H1 (cell line): ENCODE measurements around the gene SLC9C1. TPM values are rescaled to one million over a fixed set of nuclear protein-coding genes. Genes with fewer than 3 reads are reported as not detected.

ENCODE experiments used
- CTCF ChIA-PET: fragments of 300-600 bp; sonication (Branson Sonifier 250); formaldehyde crosslinking; loops from one replicate; lab custom pipeline; 2021; ENCODE audit not compliant: partially characterized antibody; lab: Charles Lee
- POLR2A ChIA-PET: fragments of 300-600 bp; sonication (Branson Sonifier 250); formaldehyde crosslinking; loops from one replicate; lab custom pipeline; 2021; ENCODE audit warnings: inconsistent platforms; ENCODE audit not compliant: partially characterized antibody; lab: Charles Lee
- DNase-seq, 2 experiments: peaks; one replicate each; pipeline versions ENCODE4 v3.0.0 to v3.0.0-alpha.2; 2010 to 2022; ENCODE audit warnings: low spot score in 2 of 2, low read depth in 1 of 2, mixed read lengths in 1 of 2
- FAIRE-seq: peaks from 2 replicates; lab custom pipeline; 2011; peaks lifted over from hg19 to GRCh38; lab: Jason Lieb, UNC
- H2AFZ ChIP-seq: 2 replicates; pipeline ENCODE4 v1.8.1; 2012; ENCODE audit warnings: low read length, inconsistent platforms
- H2AK5ac ChIP-seq: 2 replicates; pipeline ENCODE4 v1.6.1; 2013; ENCODE audit warnings: low read depth, low read length
- H2BK120ac ChIP-seq: replicated peaks from 2 replicates; pipeline ENCODE3; 2013; ENCODE audit warnings: low read depth, low read length, inconsistent platforms
- H2BK12ac ChIP-seq: 2 replicates; pipeline ENCODE4 v1.6.1; 2013; ENCODE audit warnings: low read depth, low read length
- H2BK15ac ChIP-seq: 2 replicates; pipeline ENCODE4 v1.6.1; 2013; ENCODE audit warnings: low read length
- H2BK20ac ChIP-seq: 2 replicates; pipeline ENCODE4 v1.6.1; 2013; ENCODE audit warnings: low read length
- H2BK5ac ChIP-seq: 2 replicates; pipeline ENCODE4 v1.6.1; 2013; ENCODE audit warnings: low read depth, low read length
- H3K14ac ChIP-seq: 2 replicates; pipeline ENCODE4 v1.6.1; 2013; ENCODE audit warnings: inconsistent platforms; ENCODE audit not compliant: insufficient read length
- H3K18ac ChIP-seq: 2 replicates; pipeline ENCODE4 v1.6.1; 2013; ENCODE audit warnings: low read length; ENCODE audit errors: extremely low read depth
- H3K23ac ChIP-seq: 2 replicates; pipeline ENCODE4 v1.6.1; 2013; ENCODE audit warnings: inconsistent platforms; ENCODE audit not compliant: insufficient read length
- H3K23me2 ChIP-seq: 2 replicates; pipeline ENCODE4 v1.6.1; 2013; ENCODE audit warnings: low read depth, low read length
- H3K27ac ChIP-seq: 2 replicates; pipeline ENCODE4 v1.6.1; 2011; ENCODE audit warnings: low read depth, low read length, inconsistent platforms
- H3K27me3 ChIP-seq, 4 experiments: replicated peaks in 1 of 4; 1 replicate in 1 of 4; 2 replicates in 3 of 4; pipeline versions ENCODE4 v1.6.1 to v1.8.1; 2011 to 2013; ENCODE audit warnings: low read length in 3 of 4, mild to moderate bottlenecking in 3 of 4, inconsistent platforms in 2 of 4, mixed read lengths in 2 of 4, moderate library complexity in 1 of 4; ENCODE audit not compliant: control insufficient read depth in 3 of 4, insufficient read depth in 3 of 4; ENCODE audit errors: extremely low read depth in 1 of 4
- H3K36me3 ChIP-seq, 4 experiments: 2 replicates each; pipeline versions ENCODE4 v1.6.1 to v1.8.1; 2011 to 2013; ENCODE audit warnings: mild to moderate bottlenecking in 4 of 4, low read length in 3 of 4, moderate library complexity in 2 of 4, control low read depth in 1 of 4, inconsistent platforms in 1 of 4; ENCODE audit not compliant: insufficient read depth in 4 of 4, control insufficient read depth in 2 of 4
- H3K4ac ChIP-seq: replicated peaks from 2 replicates; pipeline ENCODE3; 2013; ENCODE audit warnings: low read length, low read depth, mixed read lengths, inconsistent platforms; ENCODE audit not compliant: insufficient read length
- H3K4me1 ChIP-seq, 4 experiments: replicated peaks in 1 of 4; 1 replicate in 1 of 4; 2 replicates in 3 of 4; pipeline versions ENCODE4 v1.6.1 to v1.8.1; 2011 to 2013; ENCODE audit warnings: low read length in 3 of 4, inconsistent platforms in 2 of 4, mixed read lengths in 1 of 4; ENCODE audit not compliant: insufficient read depth in 4 of 4, control insufficient read depth in 3 of 4
- H3K4me2 ChIP-seq, 2 experiments: 2 replicates each; pipeline versions ENCODE4 v1.6.1 to v1.8.1; 2011 to 2013; ENCODE audit warnings: low read depth in 2 of 2, low read length in 2 of 2, control low read depth in 1 of 2, inconsistent platforms in 1 of 2, mild to moderate bottlenecking in 1 of 2; ENCODE audit not compliant: insufficient read depth in 1 of 2
- H3K4me3 ChIP-seq, 4 experiments: fragments of 200-600, 300-600 bp in 1 of 4; sonication (generic), shearing (Covaris generic), sonication (Bioruptor Twin) in 1 of 4; 2 replicates each; pipeline versions ENCODE4 v1.5.1 to v1.8.1; 2011 to 2016; ENCODE audit warnings: low read length in 4 of 4, low read depth in 3 of 4, control low read depth in 2 of 4, inconsistent platforms in 2 of 4, mild to moderate bottlenecking in 2 of 4, mixed read lengths in 1 of 4, moderate library complexity in 1 of 4; ENCODE audit not compliant: insufficient read depth in 2 of 4; ENCODE audit errors: extremely low read depth in 1 of 4
- H3K56ac ChIP-seq: replicated peaks from 2 replicates; pipeline ENCODE3; 2013; ENCODE audit warnings: low read depth, mild to moderate bottlenecking, mixed read lengths, low read length, inconsistent platforms; ENCODE audit not compliant: insufficient read length
- H3K79me1 ChIP-seq: 2 replicates; pipeline ENCODE4 v1.6.1; 2013; ENCODE audit warnings: low read depth, low read length, control low read depth
- H3K79me2 ChIP-seq, 2 experiments: 2 replicates each; pipeline versions ENCODE4 v1.6.1 to v1.8.1; 2012 to 2013; ENCODE audit warnings: low read length in 2 of 2, mild to moderate bottlenecking in 2 of 2, inconsistent platforms in 1 of 2; ENCODE audit not compliant: insufficient read depth in 2 of 2, control insufficient read depth in 1 of 2
- H3K9ac ChIP-seq, 4 experiments: replicated peaks in 1 of 4; 1 replicate in 1 of 4; 2 replicates in 3 of 4; pipeline versions ENCODE4 v1.6.1 to v1.8.1; 2011 to 2013; ENCODE audit warnings: low read depth in 3 of 4, low read length in 3 of 4, control low read depth in 2 of 4, mild to moderate bottlenecking in 2 of 4, moderate library complexity in 2 of 4, inconsistent platforms in 1 of 4; ENCODE audit errors: extremely low read depth in 1 of 4
- H3K9me3 ChIP-seq, 2 experiments: 2 replicates each; pipeline versions ENCODE4 v1.6.1 to v1.8.1; 2012 to 2013; ENCODE audit warnings: mild to moderate bottlenecking in 2 of 2, moderate library complexity in 2 of 2, control low read depth in 1 of 2, inconsistent platforms in 1 of 2, low read depth in 1 of 2, low read length in 1 of 2, mixed read lengths in 1 of 2; ENCODE audit not compliant: insufficient read depth in 2 of 2
- H4K20me1 ChIP-seq, 2 experiments: replicated peaks in 1 of 2; 2 replicates each; pipeline versions ENCODE3 to v1.8.1; 2011 to 2013; ENCODE audit warnings: inconsistent platforms in 2 of 2, low read length in 2 of 2, mild to moderate bottlenecking in 1 of 2; ENCODE audit not compliant: insufficient read depth in 2 of 2, control insufficient read depth in 1 of 2
- H4K5ac ChIP-seq: 2 replicates; pipeline ENCODE4 v1.6.1; 2013; ENCODE audit warnings: low read length, low read depth, mixed read lengths, inconsistent platforms; ENCODE audit not compliant: insufficient read length
- H4K8ac ChIP-seq: 2 replicates; pipeline ENCODE4 v1.8.0; 2013; ENCODE audit warnings: mild to moderate bottlenecking, moderate library complexity, low read length, inconsistent platforms; ENCODE audit not compliant: insufficient read depth; ENCODE audit errors: extremely low read depth
- H4K91ac ChIP-seq: replicated peaks from 2 replicates; pipeline ENCODE3; 2013; ENCODE audit warnings: low read length, mixed read lengths, inconsistent platforms; ENCODE audit not compliant: insufficient read length
- CREB1 ChIP-seq: IDR thresholded peaks from 2 replicates; pipeline ENCODE4 v1.6.1; 2012; ENCODE audit warnings: inconsistent platforms
- FOSL1 ChIP-seq: IDR thresholded peaks from 2 replicates; pipeline ENCODE4 v1.6.1; 2011; ENCODE audit warnings: mild to moderate bottlenecking, low read depth, low read length, moderate library complexity; ENCODE audit not compliant: insufficient read depth
- HDAC2 ChIP-seq, 2 experiments: fragments of 300-600 bp in 1 of 2; sonication (generic) in 1 of 2; IDR thresholded peaks; 2 replicates each; pipeline ENCODE4 v1.6.1; 2011 to 2012; ENCODE audit warnings: low read depth in 2 of 2, low read length in 2 of 2, mild to moderate bottlenecking in 2 of 2, moderate library complexity in 2 of 2, borderline replicate concordance in 1 of 2, inconsistent platforms in 1 of 2
- HDAC6 ChIP-seq: IDR thresholded peaks from one replicate; pipeline ENCODE4 v1.7.1; 2012; ENCODE audit warnings: low read depth, mild to moderate bottlenecking, inconsistent platforms, low read length, moderate library complexity
- JUN ChIP-seq: IDR thresholded peaks from 2 replicates; pipeline ENCODE4 v1.6.1; 2011; ENCODE audit warnings: low read depth, mild to moderate bottlenecking, improper control_type of control experiment, low read length
- JUND ChIP-seq: IDR thresholded peaks from 2 replicates; pipeline ENCODE4 v1.6.1; 2011; ENCODE audit warnings: mild to moderate bottlenecking, improper control_type of control experiment, low read length
- PHF8 ChIP-seq: fragments of 200-600 bp; sonication (generic); conservative IDR thresholded peaks from 2 replicates; pipeline ENCODE4 v1.7.1; 2012; ENCODE audit warnings: low read depth, mild to moderate bottlenecking, inconsistent platforms, low read length, moderate library complexity
- POLR2AphosphoS5 ChIP-seq: IDR thresholded peaks from 2 replicates; pipeline ENCODE4 v1.6.1; 2011; ENCODE audit warnings: low read depth, low read length
- SIX5 ChIP-seq: IDR thresholded peaks from 2 replicates; pipeline ENCODE4 v1.6.1; 2011; ENCODE audit warnings: mild to moderate bottlenecking, low read depth, low read length
- SP2 ChIP-seq: IDR thresholded peaks from 2 replicates; pipeline ENCODE4 v1.6.1; 2012; ENCODE audit warnings: mild to moderate bottlenecking, low read length, inconsistent platforms
- SUZ12 ChIP-seq: fragments of 200-600 bp; sonication (generic); IDR thresholded peaks from 2 replicates; pipeline ENCODE4 v1.6.1; 2012; ENCODE audit warnings: mild to moderate bottlenecking, inconsistent platforms, low read length, moderate library complexity, mixed read lengths
- TCF12 ChIP-seq: IDR thresholded peaks from 2 replicates; pipeline ENCODE4 v1.6.1; 2011; ENCODE audit warnings: low read depth, mild to moderate bottlenecking, low read length
- YY1 ChIP-seq: IDR thresholded peaks from 2 replicates; pipeline ENCODE4 v1.6.1; 2011; ENCODE audit warnings: low read depth, mild to moderate bottlenecking, low read length
- WGBS, 2 experiments: shearing (Covaris generic) in 1 of 2; methylation state at CpG; one replicate each; pipeline versions ENCODE4 v1.1.6 to v1.1.7; 2013 to 2015; ENCODE audit warnings: low lambda C conversion rate in 2 of 2, mixed read lengths in 2 of 2, inconsistent platforms in 1 of 2, low coverage in 1 of 2, missing lambda C conversion rate in 1 of 2; ENCODE audit not compliant: insufficient replicate concordance in 2 of 2, insufficient coverage in 1 of 2, insufficient read length in 1 of 2; ENCODE audit errors: extremely low coverage in 1 of 2, missing lambda C conversion rate in 1 of 2; 5-methylcytosine and 5-hydroxymethylcytosine counted together
- polyA plus RNA-seq, 7 experiments: library from polyadenylated mRNA; depleted of rRNA in 3 of 7; stranded (reverse) in 5 of 7; unstranded in 2 of 7; fragments of >200 nt in 5 of 7; fragments of 200-250 nt in 2 of 7; gene quantifications; 1 replicate in 5 of 7; 2 replicates in 1 of 7; 4 replicates in 1 of 7; pipeline versions ENCODE4 v1.2.1 to v1.2.3, GENCODE V29; 2011 to 2013; ENCODE audit warnings: missing spikeins in 2 of 7, mixed read lengths in 2 of 7
- total RNA-seq: library from RNA; stranded (reverse); fragmentation: NEBNext Ultra II Directional; extraction: Animal tissue kit (Norgen Biotek cat#: 25700); gene quantifications from 2 replicates; pipeline ENCODE4 v1.2.1, GENCODE V29; 2021
- TF ChIP-seq, protein P1 (sequence below): IDR thresholded peaks from 2 replicates; pipeline ENCODE4 v1.6.1; 2011; ENCODE audit warnings: low read depth, mild to moderate bottlenecking, low read length; ENCODE audit not compliant: insufficient read depth

SLC9C1 gene
- total and polyA plus RNA-seq, 2 of the 8 experiments (the other 6 are each of a cell fraction or from before 2014, with no cell fraction given), result 0.15 to 0.24 TPM

- no peak overlapping the region for H3K27ac ChIP-seq
- H3K4me3 ChIP-seq, result no peak overlapping the region
- no peaks in the 10 kb centered on the region for H3K79me1 ChIP-seq
- no peak overlapping the region for H4K5ac ChIP-seq
- H3K4me1 ChIP-seq, result peaks cover 0 to 4% (median 2%) of the 10 kb centered on the region in 4 experiments; a peak in 2 of 7 replicates
- no peak overlapping the region for H3K18ac ChIP-seq
- no peak overlapping the region for H4K91ac ChIP-seq
- no peak overlapping the region for H2BK5ac ChIP-seq
- H3K79me2 ChIP-seq, result no peaks in the 10 kb centered on the region
- no peak overlapping the region for H2AFZ ChIP-seq
- no peak overlapping the region for H3K4ac ChIP-seq
- POLR2A ChIA-PET, result no interaction called here
- H3K9ac ChIP-seq, result no peak overlapping the region
- H2BK15ac ChIP-seq, result no peak overlapping the region
- 87% methylated on average over 6 of the region's 6 CpGs; no CpG with 5 or more reads in 1 of the 2 experiments for WGBS, 2 experiments
- CTCF ChIA-PET, result interaction anchor here (0.8 to 1.4 kb wide), 3 partner anchors 9 to 10 kb away, joined by 3 to 8 read pairs (median 4); no protein-coding TSS in a partner anchor
- no peak overlapping the region for H4K8ac ChIP-seq
- no peak overlapping the region for H2AK5ac ChIP-seq
- DNase-seq (no peak), FAIRE-seq (no peak)
- no peaks in the 10 kb centered on the region for H3K27me3 ChIP-seq
- H3K56ac ChIP-seq, result no peak overlapping the region
- no peak overlapping the region for H2BK12ac ChIP-seq
- H3K4me2 ChIP-seq, result no peak overlapping the region
- peaks cover 0 to 8% (median 3%) of the 10 kb centered on the region in 4 experiments; a peak in 6 of 8 replicates for H3K36me3 ChIP-seq
- H4K20me1 ChIP-seq, result no peaks in the 10 kb centered on the region
- H2BK20ac ChIP-seq, result no peak overlapping the region
- no peaks in the 10 kb centered on the region for H3K9me3 ChIP-seq
- H3K23me2 ChIP-seq, result no peaks in the 10 kb centered on the region
- H3K23ac ChIP-seq, result no peak overlapping the region
- no peak overlapping the region for H3K14ac ChIP-seq
- H2BK120ac ChIP-seq, result no peak overlapping the region
- TF ChIP-seq FOSL1 (no peak), SUZ12 (no peak), CREB1 (no peak), HDAC6 (no peak), SIX5 (no peak), JUND (no peak), TCF12 (no peak), PHF8 (no peak), SP2 (no peak), HDAC2 (IDR thresholded peaks at IDR 0.05; ENCODE audit: borderline replicate concordance in 1 of 2, low read depth in 2 of 2, low read length in 2 of 2) (no peak), YY1 (no peak), POLR2AphosphoS5 (no peak), JUN (no peak)
- TF ChIP-seq, protein P1, sequence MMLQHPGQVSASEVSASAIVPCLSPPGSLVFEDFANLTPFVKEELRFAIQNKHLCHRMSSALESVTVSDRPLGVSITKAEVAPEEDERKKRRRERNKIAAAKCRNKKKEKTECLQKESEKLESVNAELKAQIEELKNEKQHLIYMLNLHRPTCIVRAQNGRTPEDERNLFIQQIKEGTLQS, result no peak
Observed at GRCh38 chr3:112115806-112116383, 178.1 kb downstream of the SLC9C1 start.
